ENCODE measurements around the gene PPP1R27. TPM values are rescaled to one million over a fixed set of nuclear protein-coding genes. Genes with fewer than 3 reads are reported as not detected.
A peak's percentile ranks its signal among the peaks of the same experiment; 100 is the strongest.

PPP1R27 gene
- polyA plus RNA-seq, 1 experiment: not detected

GRCh38 chr17:81860756-81861568 is 26.1 kb upstream of the PPP1R27 start:
- peaks cover 12% of the 10 kb centered on the region for H3K36me3 ChIP-seq (ENCODE audit: control insufficient read depth, insufficient read depth, low read length)
- no peaks in the 10 kb centered on the region for H3K27me3 ChIP-seq (ENCODE audit: control insufficient read depth, insufficient read depth, low read length)
- ChIA-PET CTCF (interaction anchor here (1.6 kb wide), 1 partner anchor 8 kb away, joined by 5 read pairs; no protein-coding TSS in a partner anchor), POLR2A (interaction anchor here (0.6 kb wide), 1 partner anchor 89 kb away, joined by 4 read pairs; no protein-coding TSS in a partner anchor)
- peak; percentile 100 for DNase-seq (ENCODE audit: low read depth)
- TF ChIP-seq CTCF (IDR thresholded peaks at IDR 0.05; ENCODE audit: insufficient read depth, low read depth, low read length): 0 out of 2 replicates have a peak, but pooled peaks have one; percentile 18
- peak overlapping the region; percentile 83 for H3K4me3 ChIP-seq (ENCODE audit: low read depth, low read length)

- peaks cover 12% of the 10 kb centered on the region for H3K36me3 ChIP-seq (ENCODE audit: control insufficient read depth, insufficient read depth, low read length)
- H3K27me3 ChIP-seq (ENCODE audit: control insufficient read depth, insufficient read depth, low read length): no peaks in the 10 kb centered on the region
- no peak for DNase-seq (ENCODE audit: low read depth)
- POLR2A ChIA-PET: interaction anchor here (0.6 to 0.7 kb wide), 2 partner anchors 12 to 105 kb away, joined by 5 read pairs; no protein-coding TSS in a partner anchor
- no peak for TF ChIP-seq CTCF (IDR thresholded peaks at IDR 0.05; ENCODE audit: insufficient read depth, low read depth, low read length)
- CTCF ChIA-PET: interaction anchor here (0.8 to 1.6 kb wide), 3 partner anchors 9 to 17 kb away, joined by 3 to 5 read pairs (median 3); no protein-coding TSS in a partner anchor
- H3K4me3 ChIP-seq (ENCODE audit: low read depth, low read length): peak within 1 kb of the TSS; percentile 83
These were observed 25.3 kb upstream of the PPP1R27 start, which contains the start of gene P4HB for GRCh38 chr17:81859906-81860755. TSS of gene P4HB (minus strand) at chr17:81860535. CDS start at chr17:81860471, 64 bp downstream.

GRCh38 chr17:81858967-81859905 is 24.4 kb upstream of the PPP1R27 start:
- no peaks in the 10 kb centered on the region for H3K27me3 ChIP-seq (ENCODE audit: control insufficient read depth, insufficient read depth, low read length)
- DNase-seq (ENCODE audit: low read depth): no peak
- H3K36me3 ChIP-seq (ENCODE audit: control insufficient read depth, insufficient read depth, low read length): peaks cover 17% of the 10 kb centered on the region
- peak overlapping the region; percentile 78 for H3K4me3 ChIP-seq (ENCODE audit: low read depth, low read length)
- POLR2A ChIA-PET: interaction anchor here (0.6 to 0.7 kb wide), 2 partner anchors 13 to 106 kb away, joined by 5 read pairs; no protein-coding TSS in a partner anchor
- no peak for TF ChIP-seq CTCF (IDR thresholded peaks at IDR 0.05; ENCODE audit: insufficient read depth, low read depth, low read length)
- CTCF ChIA-PET: interaction anchor here (0.8 to 1.0 kb wide), 2 partner anchors 10 to 16 kb away, joined by 3 read pairs; no protein-coding TSS in a partner anchor

GRCh38 chr17:81858170-81858966 is 23.5 kb upstream of the PPP1R27 start:
- Histone ChIP-seq H3K4me3 (ENCODE audit: low read depth, low read length) (peak overlapping the region; percentile 78), H3K27me3 (ENCODE audit: control insufficient read depth, insufficient read depth, low read length) (no peaks in the 10 kb centered on the region), H3K36me3 (ENCODE audit: control insufficient read depth, insufficient read depth, low read length) (peaks cover 26% of the 10 kb centered on the region)
- ChIA-PET CTCF (no interaction called here), POLR2A (interaction anchor here (0.6 kb wide), 2 partner anchors 13 to 156 kb away, joined by 11 to 18 read pairs; no protein-coding TSS in a partner anchor)
- DNase-seq (ENCODE audit: low read depth): no peak
- no peak for TF ChIP-seq CTCF (IDR thresholded peaks at IDR 0.05; ENCODE audit: insufficient read depth, low read depth, low read length)
